Parathyroid adenoma (tissue), 2 donors: ENCODE measurements around the gene NPTXR.
"Not testable (repeated sequence)": the region's sequence is repeated elsewhere in the genome, so short reads cannot be mapped to it uniquely, and the experiment has no call there.

Experiments used
- H2AFZ ChIP-seq: fragments of 300-600 bp; sonication (generic); one replicate; pipeline ENCODE4 v1.7.0; 2017; ENCODE audit warnings: antibody characterized with exemption, mild to moderate bottlenecking
- H3K27ac ChIP-seq: fragments of 300-600 bp; sonication (generic); one replicate; pipeline ENCODE4 v1.7.0; 2017
- H3K27me3 ChIP-seq: fragments of 300-600 bp; sonication (generic); one replicate; pipeline ENCODE4 v1.7.0; 2017; ENCODE audit warnings: low read length; ENCODE audit not compliant: control insufficient read depth, insufficient read depth
- H3K36me3 ChIP-seq: fragments of 300-600 bp; sonication (generic); one replicate; pipeline ENCODE4 v1.7.0; 2017; ENCODE audit warnings: low read length; ENCODE audit not compliant: control insufficient read depth, insufficient read depth
- H3K4me1 ChIP-seq: fragments of 300-600 bp; sonication (generic); one replicate; pipeline ENCODE4 v1.7.0; 2017; ENCODE audit warnings: control low read depth
- H3K4me2 ChIP-seq: fragments of 300-600 bp; sonication (generic); one replicate; pipeline ENCODE4 v1.7.0; 2017; ENCODE audit warnings: low read length
- H3K4me3 ChIP-seq: fragments of 300-600 bp; sonication (generic); one replicate; pipeline ENCODE4 v1.7.0; 2017; ENCODE audit warnings: low read depth, low read length
- H3K79me2 ChIP-seq: fragments of 300-600 bp; sonication (generic); one replicate; pipeline ENCODE4 v1.7.0; 2017; ENCODE audit warnings: control low read depth
- H3K9ac ChIP-seq: fragments of 300-600 bp; sonication (generic); one replicate; pipeline ENCODE4 v1.7.0; 2017; ENCODE audit warnings: mild to moderate bottlenecking
- H3K9me3 ChIP-seq: fragments of 300-600 bp; sonication (generic); one replicate; pipeline ENCODE4 v1.7.0; 2017; ENCODE audit warnings: low read length; ENCODE audit not compliant: control insufficient read depth
- CTCF ChIP-seq: fragments of 300-600 bp; sonication (generic); IDR thresholded peaks from one replicate; pipeline ENCODE4 v1.7.0; 2017; ENCODE audit warnings: antibody characterized with exemption, mild to moderate bottlenecking
- donor health status: primary hyperparathyroidism.

Gene NPTXR

GRCh38 chr22:38819387-38819940, 24.4 kb downstream of the NPTXR start:
- H3K27ac ChIP-seq = no peak overlapping the region
- no peak overlapping the region for H3K4me2 ChIP-seq
- no peaks in the 10 kb centered on the region for H3K79me2 ChIP-seq
- TF ChIP-seq CTCF = no peak
- H3K4me3 ChIP-seq = no peak overlapping the region
- no peak overlapping the region for H2AFZ ChIP-seq
- no peaks in the 10 kb centered on the region for H3K9me3 ChIP-seq
- no peak overlapping the region for H3K9ac ChIP-seq
- no peaks in the 10 kb centered on the region for H3K4me1 ChIP-seq
- no peaks in the 10 kb centered on the region for H3K36me3 ChIP-seq
- H3K27me3 ChIP-seq = no peaks in the 10 kb centered on the region

- Histone ChIP-seq H2AFZ (no peak overlapping the region), H3K9ac (no peak overlapping the region), H3K4me3 (no peak overlapping the region), H3K79me2 (no peaks in the 10 kb centered on the region), H3K4me2 (no peak overlapping the region), H3K36me3 (no peaks in the 10 kb centered on the region), H3K27me3 (no peaks in the 10 kb centered on the region), H3K4me1 (no peaks in the 10 kb centered on the region), H3K9me3 (no peaks in the 10 kb centered on the region), H3K27ac (no peak overlapping the region)
- TF ChIP-seq CTCF = no peak
Observed at GRCh38 chr22:38817196-38817595, 26.6 kb downstream of the NPTXR start.

GRCh38 chr22:38815842-38816241, 28.0 kb downstream of the NPTXR start:
- Histone ChIP-seq H3K4me2 (no peak overlapping the region), H3K36me3 (no peaks in the 10 kb centered on the region), H3K27me3 (no peaks in the 10 kb centered on the region), H3K4me1 (no peaks in the 10 kb centered on the region), H3K79me2 (no peaks in the 10 kb centered on the region), H3K4me3 (no peak overlapping the region), H2AFZ (no peak overlapping the region), H3K9me3 (no peaks in the 10 kb centered on the region), H3K27ac (no peak overlapping the region), H3K9ac (no peak overlapping the region)
- TF ChIP-seq CTCF = no peak

- H2AFZ ChIP-seq = no peak overlapping the region
- H3K36me3 ChIP-seq = no peaks in the 10 kb centered on the region
- no peak for TF ChIP-seq CTCF
- no peaks in the 10 kb centered on the region for H3K79me2 ChIP-seq
- H3K4me1 ChIP-seq = no peaks in the 10 kb centered on the region
- H3K4me2 ChIP-seq = no peak overlapping the region
- no peaks in the 10 kb centered on the region for H3K9me3 ChIP-seq
- no peaks in the 10 kb centered on the region for H3K27me3 ChIP-seq
- no peak overlapping the region for H3K4me3 ChIP-seq
- no peak overlapping the region for H3K27ac ChIP-seq
- no peak overlapping the region for H3K9ac ChIP-seq
Observed at GRCh38 chr22:38811241-38811640, 32.6 kb downstream of the NPTXR start.

GRCh38 chr22:38805041-38805593, 38.7 kb downstream of the NPTXR start:
- not testable (repeated sequence) for H3K79me2 ChIP-seq, H3K9ac ChIP-seq, H3K27ac ChIP-seq, H3K9me3 ChIP-seq, H3K4me1 ChIP-seq, H3K4me3 ChIP-seq, H3K36me3 ChIP-seq, H2AFZ ChIP-seq, H3K4me2 ChIP-seq, H3K27me3 ChIP-seq
